Nephron progenitor cell (in vitro differentiated cells): ENCODE data around the gene UBXN2A.
A peak's percentile ranks its signal among the peaks of the same experiment; 100 is the strongest.

ENCODE experiments used
- DNase-seq: peaks from one replicate; pipeline ENCODE4 v3.0.0; 2021
- H3K27ac Mint-ChIP-seq: 2 replicates; pipeline ENCODE4 v1.8.0; 2021; ENCODE audit warnings: mild to moderate bottlenecking, moderate library complexity, mixed read lengths
- H3K27me3 Mint-ChIP-seq: 2 replicates; pipeline ENCODE4 v1.8.0; 2021; ENCODE audit warnings: mild to moderate bottlenecking, low read depth, mixed read lengths; ENCODE audit not compliant: poor library complexity
- H3K36me3 Mint-ChIP-seq: 2 replicates; pipeline ENCODE4 v1.8.0; 2021; ENCODE audit warnings: low read depth, mixed read lengths
- H3K4me1 Mint-ChIP-seq: 2 replicates; pipeline ENCODE4 v1.8.0; 2021; ENCODE audit warnings: mixed read lengths
- H3K4me3 Mint-ChIP-seq: 2 replicates; pipeline ENCODE4 v1.8.0; 2021; ENCODE audit warnings: mild to moderate bottlenecking, moderate library complexity, mixed read lengths
- H3K9me3 Mint-ChIP-seq: 2 replicates; pipeline ENCODE4 v1.8.0; 2021; ENCODE audit warnings: mild to moderate bottlenecking, moderate library complexity, mixed read lengths
- TF ChIP-seq, protein P1 (sequence below): fragments of 200-600 bp; sonication (generic); IDR thresholded peaks from 2 replicates; pipeline ENCODE4 v1.5.0; 2021; ENCODE audit warnings: antibody characterized with exemption

The UBXN2A gene

DNA sequence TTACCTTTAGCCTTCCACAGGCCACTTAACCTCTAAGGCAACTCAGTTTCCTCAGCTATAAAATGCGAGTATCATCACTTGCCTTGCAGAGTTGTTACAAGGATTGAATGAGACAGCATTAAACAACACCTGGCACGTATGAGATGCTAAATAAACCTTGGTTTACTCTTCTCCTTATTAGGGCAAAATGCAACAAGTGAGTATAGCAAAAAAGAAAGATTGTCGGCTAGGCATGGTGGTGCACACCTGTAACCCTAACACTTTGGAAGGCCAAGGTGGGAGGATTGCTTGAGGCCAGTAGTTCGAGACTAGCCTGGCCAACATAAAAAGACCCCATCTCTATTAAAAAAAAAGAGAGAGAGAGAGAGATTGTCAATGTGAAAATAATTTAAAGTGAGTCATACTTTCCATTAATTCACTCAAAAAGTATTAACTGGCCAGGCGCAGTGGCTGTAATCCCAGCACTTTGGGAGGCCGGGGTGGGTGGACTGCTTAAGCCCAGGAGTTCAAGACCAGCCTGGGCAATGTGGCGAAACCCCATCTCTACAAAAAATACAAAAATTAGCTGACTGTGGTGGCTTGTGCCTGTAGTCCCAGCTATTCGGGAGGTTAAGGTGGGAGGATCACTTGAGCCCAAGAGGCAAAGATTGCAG lies 21.3 kb upstream of the UBXN2A start:
- Mint-ChIP-seq H3K36me3 (peaks cover 14% of the 10 kb centered on the region), H3K4me3 (no peak overlapping the region), H3K27me3 (no peaks in the 10 kb centered on the region), H3K27ac (no peak overlapping the region), H3K4me1 (peaks cover 16% of the 10 kb centered on the region), H3K9me3 (no peaks in the 10 kb centered on the region)
- TF ChIP-seq, protein P1, sequence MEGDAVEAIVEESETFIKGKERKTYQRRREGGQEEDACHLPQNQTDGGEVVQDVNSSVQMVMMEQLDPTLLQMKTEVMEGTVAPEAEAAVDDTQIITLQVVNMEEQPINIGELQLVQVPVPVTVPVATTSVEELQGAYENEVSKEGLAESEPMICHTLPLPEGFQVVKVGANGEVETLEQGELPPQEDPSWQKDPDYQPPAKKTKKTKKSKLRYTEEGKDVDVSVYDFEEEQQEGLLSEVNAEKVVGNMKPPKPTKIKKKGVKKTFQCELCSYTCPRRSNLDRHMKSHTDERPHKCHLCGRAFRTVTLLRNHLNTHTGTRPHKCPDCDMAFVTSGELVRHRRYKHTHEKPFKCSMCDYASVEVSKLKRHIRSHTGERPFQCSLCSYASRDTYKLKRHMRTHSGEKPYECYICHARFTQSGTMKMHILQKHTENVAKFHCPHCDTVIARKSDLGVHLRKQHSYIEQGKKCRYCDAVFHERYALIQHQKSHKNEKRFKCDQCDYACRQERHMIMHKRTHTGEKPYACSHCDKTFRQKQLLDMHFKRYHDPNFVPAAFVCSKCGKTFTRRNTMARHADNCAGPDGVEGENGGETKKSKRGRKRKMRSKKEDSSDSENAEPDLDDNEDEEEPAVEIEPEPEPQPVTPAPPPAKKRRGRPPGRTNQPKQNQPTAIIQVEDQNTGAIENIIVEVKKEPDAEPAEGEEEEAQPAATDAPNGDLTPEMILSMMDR, result no peak
- no peak for DNase-seq

DNA sequence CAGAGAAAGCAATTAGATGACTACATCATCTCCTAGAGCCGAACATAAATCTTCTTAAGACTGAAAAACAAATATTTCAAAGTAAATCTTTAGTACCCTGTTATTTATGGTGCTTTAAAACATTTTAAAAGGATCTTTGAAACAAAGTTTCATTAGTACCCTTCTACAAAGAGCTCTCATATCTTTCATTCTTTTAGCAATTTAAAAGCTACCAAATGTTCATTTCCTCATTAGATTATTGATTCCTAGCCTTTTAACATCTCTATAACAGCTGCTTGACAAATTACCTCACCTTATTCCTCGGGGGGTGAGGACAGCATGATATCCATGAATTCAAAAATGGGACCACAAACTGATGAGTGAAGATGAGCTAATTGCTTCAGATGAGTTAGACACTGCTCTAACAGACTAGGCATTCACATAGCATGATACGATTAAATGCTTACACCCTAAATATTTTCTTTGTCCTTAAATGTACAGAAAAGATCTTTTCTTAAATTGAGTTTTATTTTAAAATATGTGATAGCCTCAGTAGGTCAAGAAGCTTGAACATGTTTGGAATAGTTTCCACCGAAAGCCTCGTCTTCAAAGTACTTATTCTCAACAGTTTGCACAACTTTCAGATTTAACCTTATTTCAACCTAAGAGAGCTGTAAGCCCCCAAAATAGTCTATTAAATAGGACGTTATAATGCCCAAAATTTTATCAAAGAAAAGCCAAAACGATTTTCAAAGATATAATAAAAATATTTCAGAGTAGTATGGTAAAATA lies 15.5 kb upstream of the UBXN2A start:
- DNase-seq, result no peak
- Mint-ChIP-seq H3K4me1 (peaks cover 32% of the 10 kb centered on the region), H3K36me3 (peaks cover 10% of the 10 kb centered on the region), H3K27me3 (no peaks in the 10 kb centered on the region), H3K27ac (peak overlapping the region; percentile 96), H3K9me3 (no peaks in the 10 kb centered on the region), H3K4me3 (peak overlapping the region; percentile 96)
- TF ChIP-seq, protein P1, result no peak

DNA sequence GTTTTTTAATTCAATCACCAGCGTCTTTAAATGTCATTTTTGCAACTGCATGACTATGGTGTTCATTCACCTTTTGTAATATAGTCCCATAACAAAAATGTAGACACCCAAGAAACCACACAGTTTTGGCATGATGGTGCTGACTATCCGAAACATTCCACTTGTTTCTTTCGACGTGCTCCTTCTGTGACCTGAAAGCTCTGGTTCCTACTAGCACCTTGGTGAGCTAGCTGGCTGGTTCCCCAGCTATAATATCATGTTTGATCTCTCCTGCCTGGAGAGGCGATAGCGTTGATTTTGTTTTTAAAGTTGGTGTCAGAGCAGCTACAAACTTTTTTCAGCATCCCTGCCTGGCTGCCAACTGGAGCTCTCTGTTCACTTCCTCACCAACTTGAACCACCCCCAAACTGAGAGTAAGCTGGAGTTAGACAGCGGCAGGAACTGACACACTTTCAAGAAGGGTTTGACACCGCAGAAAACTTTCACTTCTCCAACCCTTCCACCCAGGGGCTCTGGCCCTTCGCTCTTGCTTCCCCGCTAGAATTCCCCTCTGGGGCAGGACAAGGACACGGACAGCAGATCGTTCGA lies 14.5 kb upstream of the UBXN2A start:
- Mint-ChIP-seq H3K27me3 (no peaks in the 10 kb centered on the region), H3K4me3 (peak overlapping the region; percentile 96), H3K27ac (peak overlapping the region; percentile 96), H3K36me3 (peaks cover 16% of the 10 kb centered on the region), H3K9me3 (no peaks in the 10 kb centered on the region), H3K4me1 (peaks cover 32% of the 10 kb centered on the region)
- TF ChIP-seq, protein P1, result no peak
- no peak for DNase-seq

DNA sequence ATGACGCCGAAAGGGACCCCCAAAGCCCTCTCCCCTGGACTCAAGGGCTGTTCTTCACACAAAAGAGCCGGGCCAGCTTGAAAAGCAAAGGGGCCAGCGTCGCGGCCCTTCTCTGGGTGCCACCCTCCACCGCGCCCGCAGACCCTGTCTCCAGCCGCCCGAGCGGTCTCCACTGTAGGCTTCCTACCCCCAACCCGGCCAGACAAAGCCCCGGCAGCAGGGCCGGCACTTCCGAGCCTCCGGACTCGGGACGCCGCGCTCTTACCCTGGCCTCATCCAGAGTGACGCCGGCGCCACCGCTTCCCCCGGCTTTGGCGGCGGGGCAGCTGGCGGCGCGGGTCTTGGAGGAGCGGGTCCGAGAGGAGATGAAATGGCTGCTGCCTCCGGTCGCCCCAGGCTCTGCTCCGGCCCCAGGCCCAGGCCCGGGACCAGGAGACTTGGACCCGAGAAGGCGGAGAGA lies 13.9 kb upstream of the UBXN2A start:
- TF ChIP-seq, protein P1, result no peak
- no peaks in the 10 kb centered on the region for H3K27me3 Mint-ChIP-seq
- H3K4me1 Mint-ChIP-seq, result peaks cover 32% of the 10 kb centered on the region
- DNase-seq, result peak; percentile 64
- no peaks in the 10 kb centered on the region for H3K9me3 Mint-ChIP-seq
- peaks cover 19% of the 10 kb centered on the region for H3K36me3 Mint-ChIP-seq
- peak overlapping the region; percentile 96 for H3K27ac Mint-ChIP-seq
- peak overlapping the region; percentile 96 for H3K4me3 Mint-ChIP-seq

DNA sequence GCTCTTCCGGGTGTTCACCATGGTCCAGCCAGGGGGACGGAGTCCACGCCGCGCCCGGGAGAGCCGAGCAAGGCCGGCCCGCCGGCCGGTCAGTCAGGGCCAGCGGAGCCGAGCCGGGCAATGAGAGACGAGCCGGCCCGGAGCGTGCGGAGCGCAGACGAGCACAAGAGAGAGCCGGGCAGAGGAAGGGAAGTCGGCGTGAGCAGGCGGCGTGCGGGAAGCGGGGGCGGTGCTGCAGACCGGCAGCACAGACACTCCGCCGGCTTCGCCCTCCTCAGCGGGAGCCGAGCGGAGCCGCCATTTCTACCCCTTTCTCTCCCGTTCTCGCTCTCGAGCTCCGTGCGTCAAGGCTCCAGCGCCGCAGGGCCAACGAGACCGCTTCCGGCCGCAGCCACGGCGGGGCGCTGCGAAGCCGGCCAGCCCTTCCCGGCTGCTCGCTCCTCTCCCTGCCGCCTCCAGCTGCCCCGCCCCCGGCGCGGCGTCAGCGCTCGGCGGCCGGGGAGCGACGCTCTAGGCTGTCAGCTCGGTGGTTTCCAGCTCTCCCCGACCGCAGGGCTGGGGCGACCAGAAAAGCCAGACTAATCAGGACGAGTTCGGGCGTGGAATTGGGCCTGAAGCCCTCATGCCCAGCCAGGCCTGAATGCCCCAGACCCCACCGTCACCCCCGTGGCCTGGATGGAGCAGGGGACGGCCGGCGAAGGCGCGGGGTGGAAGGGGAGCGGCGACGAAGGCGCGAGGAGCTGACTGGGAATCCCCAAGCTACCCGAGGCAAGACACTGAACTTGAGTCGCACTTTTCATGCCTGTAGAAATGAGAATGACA lies 13.3 kb upstream of the UBXN2A start, which contains the start of gene ATAD2B:
Gene ATAD2B, minus strand, starts transcription at position 374 of the 822 bp plus-strand sequence. Its CDS starts 353 bp downstream, at position 21.
- peaks cover 23% of the 10 kb centered on the region for H3K36me3 Mint-ChIP-seq
- H3K4me1 Mint-ChIP-seq, result peaks cover 32% of the 10 kb centered on the region
- peak; percentile 96 for DNase-seq

More for the DNA sequence above, 13.3 kb upstream of the UBXN2A start, which contains the start of gene ATAD2B:
- Mint-ChIP-seq H3K27ac (peak within 1 kb of the TSS; percentile 96), H3K9me3 (no peaks in the 10 kb centered on the region), H3K4me3 (peak within 1 kb of the TSS; percentile 96), H3K27me3 (no peaks in the 10 kb centered on the region)
- TF ChIP-seq, protein P1, result peak; percentile 70
